Epithelial cell of esophagus (primary cell): ENCODE data around the gene SMAD7.

Experiments
- DNase-seq: peaks from one replicate; pipeline ENCODE4 v3.0.0; 2010; ENCODE audit warnings: low read depth
- H3K4me3 ChIP-seq: 2 replicates; pipeline ENCODE4 v1.5.1; 2011; ENCODE audit warnings: mild to moderate bottlenecking, low read length, control low read depth
- TF ChIP-seq, protein P1 (sequence below): IDR thresholded peaks from 2 replicates; pipeline ENCODE4 v1.5.1; 2011; ENCODE audit warnings: low read depth, mild to moderate bottlenecking, low read length, control low read depth, inconsistent platforms; ENCODE audit not compliant: insufficient read depth; ENCODE audit errors: missing control alignments

The SMAD7 gene

DNA sequence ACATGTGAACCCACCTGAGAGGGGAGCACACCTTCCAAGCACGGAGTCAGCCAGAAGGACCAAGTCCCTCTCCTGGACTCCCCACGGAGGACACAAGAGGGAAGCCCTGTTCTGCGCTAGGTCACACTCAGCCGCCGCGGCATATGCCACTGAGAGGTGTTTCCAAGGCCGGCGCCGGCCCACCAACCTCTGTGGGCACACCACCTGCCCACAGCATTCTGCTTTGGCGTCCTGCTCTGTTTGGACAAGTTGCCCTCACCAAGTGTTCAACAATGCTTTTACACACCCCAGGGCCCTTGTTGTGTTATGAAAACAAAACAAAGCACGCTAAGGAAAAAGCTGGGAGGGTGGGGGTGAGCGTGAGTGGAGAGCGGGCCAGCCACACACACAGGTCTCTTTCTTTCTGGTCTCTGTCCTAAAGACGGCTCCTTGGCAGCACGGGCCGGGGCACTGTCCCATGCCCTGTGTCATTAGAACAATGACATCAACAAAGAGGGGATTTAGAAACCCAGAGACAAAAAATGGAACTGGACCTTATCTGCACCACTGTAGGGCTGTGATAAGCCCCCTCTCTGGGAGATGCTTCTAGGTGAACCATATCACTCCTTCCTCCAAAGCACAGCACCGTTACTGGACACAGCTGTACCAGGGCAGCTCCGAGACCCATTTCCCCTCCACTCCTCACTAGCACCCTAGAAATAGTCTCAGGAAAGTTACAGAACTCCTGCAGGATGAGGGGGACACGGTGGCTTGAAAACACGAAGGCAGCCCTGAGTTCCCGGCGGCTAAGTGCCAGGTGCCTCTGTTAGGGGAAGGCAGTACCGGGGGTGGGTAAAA lies 17.0 kb downstream of the SMAD7 start:
- H3K4me3 ChIP-seq: no peak overlapping the region
- DNase-seq: no peak
- TF ChIP-seq, protein P1, sequence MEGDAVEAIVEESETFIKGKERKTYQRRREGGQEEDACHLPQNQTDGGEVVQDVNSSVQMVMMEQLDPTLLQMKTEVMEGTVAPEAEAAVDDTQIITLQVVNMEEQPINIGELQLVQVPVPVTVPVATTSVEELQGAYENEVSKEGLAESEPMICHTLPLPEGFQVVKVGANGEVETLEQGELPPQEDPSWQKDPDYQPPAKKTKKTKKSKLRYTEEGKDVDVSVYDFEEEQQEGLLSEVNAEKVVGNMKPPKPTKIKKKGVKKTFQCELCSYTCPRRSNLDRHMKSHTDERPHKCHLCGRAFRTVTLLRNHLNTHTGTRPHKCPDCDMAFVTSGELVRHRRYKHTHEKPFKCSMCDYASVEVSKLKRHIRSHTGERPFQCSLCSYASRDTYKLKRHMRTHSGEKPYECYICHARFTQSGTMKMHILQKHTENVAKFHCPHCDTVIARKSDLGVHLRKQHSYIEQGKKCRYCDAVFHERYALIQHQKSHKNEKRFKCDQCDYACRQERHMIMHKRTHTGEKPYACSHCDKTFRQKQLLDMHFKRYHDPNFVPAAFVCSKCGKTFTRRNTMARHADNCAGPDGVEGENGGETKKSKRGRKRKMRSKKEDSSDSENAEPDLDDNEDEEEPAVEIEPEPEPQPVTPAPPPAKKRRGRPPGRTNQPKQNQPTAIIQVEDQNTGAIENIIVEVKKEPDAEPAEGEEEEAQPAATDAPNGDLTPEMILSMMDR: no peak

DNA sequence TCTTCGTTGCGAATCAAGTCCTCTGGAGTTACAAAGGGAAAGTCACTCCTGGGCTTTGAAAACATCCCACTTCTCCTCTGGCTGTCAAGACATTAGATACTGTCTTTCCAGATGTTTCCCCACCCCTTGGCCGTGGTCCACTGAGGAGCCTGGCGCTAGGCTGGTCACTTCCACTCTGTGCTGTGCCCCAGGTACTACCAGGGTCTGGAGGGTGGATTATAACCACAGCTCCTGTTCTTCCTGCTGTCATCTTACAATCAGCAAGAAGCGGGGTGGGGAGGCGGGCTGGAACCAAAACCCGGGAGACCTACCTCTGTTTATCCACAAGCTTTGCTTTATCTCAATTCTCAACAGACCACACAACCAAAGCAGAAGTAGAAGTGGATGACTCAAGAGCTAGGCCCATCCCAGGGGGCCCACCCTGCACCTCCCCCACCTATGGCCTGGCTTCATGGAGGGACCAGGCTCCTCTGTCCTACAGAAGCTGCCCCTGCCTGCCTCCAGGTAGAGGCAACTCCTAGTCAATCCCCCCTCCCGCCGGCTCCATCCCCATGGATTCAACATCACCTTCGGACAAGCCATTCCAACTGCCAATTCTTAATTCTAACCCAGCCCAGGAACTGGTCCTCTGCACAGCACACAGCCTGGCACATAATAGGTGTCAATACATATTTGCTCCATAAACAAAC lies 17.8 kb downstream of the SMAD7 start:
- no peak for DNase-seq
- no peak overlapping the region for H3K4me3 ChIP-seq
- TF ChIP-seq, protein P1: no peak

DNA sequence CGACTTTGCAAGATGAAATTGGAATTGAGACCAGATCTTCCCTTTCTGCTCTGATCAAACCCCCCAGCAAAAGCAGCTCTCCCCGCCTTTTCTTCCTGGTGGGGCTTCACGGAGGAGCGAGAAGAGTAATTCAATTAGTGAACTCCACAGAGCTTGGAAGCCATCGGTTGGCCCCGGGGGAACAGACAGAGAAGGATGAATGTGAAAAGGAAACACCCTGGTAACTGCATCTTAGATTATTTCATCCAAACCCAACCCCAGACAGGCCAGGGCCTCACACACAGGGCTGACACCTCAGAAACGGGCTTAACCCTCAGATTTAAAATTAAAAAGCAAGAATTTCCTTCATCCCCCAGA lies 18.3 kb downstream of the SMAD7 start:
- no peak for DNase-seq
- H3K4me3 ChIP-seq: no peak overlapping the region
- TF ChIP-seq, protein P1: no peak

DNA sequence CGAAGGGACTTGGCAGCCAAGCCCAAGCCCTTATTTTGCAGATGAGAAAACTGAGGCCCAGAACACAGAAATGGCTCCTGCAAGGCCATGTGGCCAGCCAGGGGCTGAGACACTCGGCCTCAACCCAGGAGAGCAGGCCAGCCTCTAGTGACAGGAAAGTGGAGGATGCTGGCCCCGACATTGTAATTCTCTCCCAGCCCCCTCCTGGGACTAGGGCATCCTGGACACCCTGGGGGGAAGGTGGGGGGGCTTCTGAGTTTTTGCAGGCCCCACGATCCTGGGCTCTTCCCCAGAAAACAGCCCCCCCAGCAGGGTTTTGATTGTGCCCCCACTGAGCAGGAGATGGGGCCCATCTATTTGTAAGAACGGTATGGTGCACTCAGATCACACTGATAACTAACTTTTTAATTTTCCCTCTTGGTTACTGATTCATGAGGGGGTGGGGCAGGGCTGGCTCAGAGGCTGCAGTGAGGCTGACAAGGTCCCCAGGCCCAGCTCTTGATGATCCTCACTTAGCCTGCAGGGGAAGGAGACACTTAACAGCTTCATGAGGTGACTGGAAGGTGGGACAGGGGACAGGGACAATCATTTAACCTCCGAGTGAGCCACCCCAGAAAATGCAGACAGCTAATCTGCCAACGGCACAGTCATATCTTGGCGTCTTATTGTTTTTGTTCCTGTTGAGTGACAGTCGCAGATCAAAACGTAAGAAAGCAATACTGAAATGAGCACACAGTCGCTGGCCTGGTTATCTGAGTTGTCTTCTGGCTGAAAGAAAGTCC lies 18.9 kb downstream of the SMAD7 start:
- H3K4me3 ChIP-seq: no peak overlapping the region
- DNase-seq: no peak
- TF ChIP-seq, protein P1: no peak

DNA sequence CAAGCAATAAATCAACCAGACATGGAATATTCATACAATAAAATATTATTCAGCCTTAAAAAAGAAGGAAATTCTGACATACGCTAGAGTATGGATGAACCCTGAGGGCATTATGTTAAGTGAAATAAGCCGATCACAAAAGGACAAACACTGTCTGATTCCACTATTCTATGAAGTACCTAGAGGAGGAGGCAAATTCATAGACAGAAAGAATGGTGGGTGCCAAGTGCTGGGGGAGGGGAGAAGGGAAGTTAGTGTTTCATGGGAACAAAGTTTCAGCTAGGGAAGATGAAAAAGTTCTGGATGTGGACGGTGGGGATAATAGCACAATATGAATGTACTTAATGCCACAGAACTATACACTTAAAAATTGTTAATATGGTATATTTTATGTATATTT lies 19.8 kb downstream of the SMAD7 start:
- TF ChIP-seq, protein P1: no peak
- no peak overlapping the region for H3K4me3 ChIP-seq
- no peak for DNase-seq

DNA sequence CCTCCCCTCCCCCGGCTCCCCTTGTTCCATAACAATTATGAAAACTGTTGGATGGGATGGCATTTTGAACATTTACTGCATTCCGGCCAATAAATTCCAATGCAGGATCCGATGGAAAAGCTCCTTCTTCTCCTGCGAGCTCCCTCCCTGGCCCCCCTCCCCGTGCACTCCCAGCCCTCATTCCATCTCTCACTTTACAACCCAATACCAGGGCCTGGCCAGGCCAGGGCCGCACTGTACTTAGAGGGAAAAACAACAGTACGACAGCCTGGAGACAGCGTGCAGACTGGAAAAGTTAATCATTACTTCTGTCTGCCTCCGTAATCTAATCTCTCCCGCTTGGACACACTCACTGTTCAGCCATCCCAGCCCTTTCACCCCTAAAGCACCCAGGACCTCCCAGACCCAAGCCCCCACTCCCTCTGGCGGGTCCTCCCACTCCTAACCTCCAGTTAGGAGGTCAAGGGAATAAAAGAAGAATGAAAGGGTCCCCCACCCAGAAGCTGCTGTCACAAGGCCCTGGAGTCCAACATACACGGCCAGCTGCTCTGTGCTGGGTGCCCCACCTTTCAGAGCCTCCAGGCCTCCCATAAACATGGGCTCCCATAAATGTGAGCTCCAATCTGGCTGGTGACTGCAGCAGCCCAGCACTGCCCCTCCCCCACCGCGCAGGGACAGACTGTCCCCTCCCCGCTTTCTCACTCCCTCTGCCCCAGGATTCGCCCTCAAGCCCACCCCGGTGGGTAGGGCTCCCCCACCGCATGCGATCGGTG lies 20.6 kb downstream of the SMAD7 start:
- TF ChIP-seq, protein P1: no peak
- DNase-seq: no peak
- no peak overlapping the region for H3K4me3 ChIP-seq
